ENCODE results near the gene PTGER2.
A peak's percentile ranks its signal among the peaks of the same experiment; 100 is the strongest.

Gene PTGER2

GRCh38 chr14:52313903-52314594 is at the start of gene PTGER2:
Gene PTGER2 (plus strand): TSS chr14:52314312. CDS start chr14:52314549, 237 bp downstream.
- TF ChIP-seq CTCF (IDR thresholded peaks at IDR 0.05; ENCODE audit: low read depth, low read length, missing control alignments) = no peak
- peak; percentile 12 for DNase-seq (ENCODE audit: low read depth)
- H3K4me3 ChIP-seq (ENCODE audit: low read depth, low read length) = peak within 1 kb of the TSS; percentile 35

- no peak for TF ChIP-seq CTCF (IDR thresholded peaks at IDR 0.05; ENCODE audit: low read depth, low read length, missing control alignments)
- H3K4me3 ChIP-seq (ENCODE audit: low read depth, low read length) = no peak overlapping the region
- no peak for DNase-seq (ENCODE audit: low read depth)
Observed at GRCh38 chr14:52265253-52265652, 48.9 kb upstream of the PTGER2 start.

GRCh38 chr14:52266179-52266578 is 47.9 kb upstream of the PTGER2 start:
- no peak for TF ChIP-seq CTCF (IDR thresholded peaks at IDR 0.05; ENCODE audit: low read depth, low read length, missing control alignments)
- no peak for DNase-seq (ENCODE audit: low read depth)
- H3K4me3 ChIP-seq (ENCODE audit: low read depth, low read length) = no peak overlapping the region

- no peak overlapping the region for H3K4me3 ChIP-seq (ENCODE audit: low read depth, low read length)
- no peak for DNase-seq (ENCODE audit: low read depth)
- no peak for TF ChIP-seq CTCF (IDR thresholded peaks at IDR 0.05; ENCODE audit: low read depth, low read length, missing control alignments)
Observed at GRCh38 chr14:52266782-52267181, 47.3 kb upstream of the PTGER2 start.

- DNase-seq (ENCODE audit: low read depth) = no peak
- TF ChIP-seq CTCF (IDR thresholded peaks at IDR 0.05; ENCODE audit: low read depth, low read length, missing control alignments) = no peak
- no peak within 1 kb of the TSS for H3K4me3 ChIP-seq (ENCODE audit: low read depth, low read length)
Observed at GRCh38 chr14:52267501-52268278, 46.4 kb upstream of the PTGER2 start, which contains the start of gene PTGDR. Gene PTGDR (plus strand): TSS chr14:52267698. CDS start chr14:52267815, 117 bp downstream.

GRCh38 chr14:52268279-52269061 is 45.6 kb upstream of the PTGER2 start:
- TF ChIP-seq CTCF (IDR thresholded peaks at IDR 0.05; ENCODE audit: low read depth, low read length, missing control alignments) = no peak
- no peak overlapping the region; the same call in 1 of the 2 replicates for H3K4me3 ChIP-seq (ENCODE audit: low read depth, low read length)
- DNase-seq (ENCODE audit: low read depth) = no peak
